Endothelial cell of umbilical vein (primary cell): ENCODE measurements around the gene ARMC8.

Experiments used
- JUN ChIP-seq: IDR thresholded peaks from 2 replicates; pipeline ENCODE4 v1.6.1; 2011; ENCODE audit warnings: borderline replicate concordance, low read depth; ENCODE audit not compliant: insufficient read length, insufficient read depth
- POLR2A ChIP-seq: IDR thresholded peaks from 2 replicates; pipeline ENCODE4 v1.6.1; 2012; ENCODE audit warnings: low read depth, mild to moderate bottlenecking, control low read depth, low read length
- TF ChIP-seq, protein P1 (sequence below), 2 donors: IDR thresholded peaks; 1 replicate in 1 of 2; 2 replicates in 1 of 2; pipeline ENCODE4 v1.5.1; 2011; ENCODE audit warnings: low read length in 2 of 2, mild to moderate bottlenecking in 2 of 2, moderate library complexity in 2 of 2, control low read depth in 1 of 2, inconsistent platforms in 1 of 2, low read depth in 1 of 2; ENCODE audit not compliant: insufficient read depth in 1 of 2; ENCODE audit errors: extremely low read depth in 1 of 2

GRCh38 chr3:138220242-138220641 is 33.1 kb downstream of the ARMC8 start:
- TF ChIP-seq JUN, result no peak
- TF ChIP-seq, protein P1, sequence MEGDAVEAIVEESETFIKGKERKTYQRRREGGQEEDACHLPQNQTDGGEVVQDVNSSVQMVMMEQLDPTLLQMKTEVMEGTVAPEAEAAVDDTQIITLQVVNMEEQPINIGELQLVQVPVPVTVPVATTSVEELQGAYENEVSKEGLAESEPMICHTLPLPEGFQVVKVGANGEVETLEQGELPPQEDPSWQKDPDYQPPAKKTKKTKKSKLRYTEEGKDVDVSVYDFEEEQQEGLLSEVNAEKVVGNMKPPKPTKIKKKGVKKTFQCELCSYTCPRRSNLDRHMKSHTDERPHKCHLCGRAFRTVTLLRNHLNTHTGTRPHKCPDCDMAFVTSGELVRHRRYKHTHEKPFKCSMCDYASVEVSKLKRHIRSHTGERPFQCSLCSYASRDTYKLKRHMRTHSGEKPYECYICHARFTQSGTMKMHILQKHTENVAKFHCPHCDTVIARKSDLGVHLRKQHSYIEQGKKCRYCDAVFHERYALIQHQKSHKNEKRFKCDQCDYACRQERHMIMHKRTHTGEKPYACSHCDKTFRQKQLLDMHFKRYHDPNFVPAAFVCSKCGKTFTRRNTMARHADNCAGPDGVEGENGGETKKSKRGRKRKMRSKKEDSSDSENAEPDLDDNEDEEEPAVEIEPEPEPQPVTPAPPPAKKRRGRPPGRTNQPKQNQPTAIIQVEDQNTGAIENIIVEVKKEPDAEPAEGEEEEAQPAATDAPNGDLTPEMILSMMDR (IDR thresholded peaks at IDR 0.05; ENCODE audit: extremely low read depth in 1 of 2, insufficient read depth in 1 of 2, low read depth in 1 of 2, low read length in 2 of 2), result no peak
- TF ChIP-seq POLR2A, result no peak
